Measurements from ENCODE around the gene ERICH6B. TPM values are rescaled to one million over a fixed set of nuclear protein-coding genes. Genes with fewer than 3 reads are reported as not detected.

ERICH6B gene
- total RNA-seq, 1 donor from 2014 or later, result not detected

DNA sequence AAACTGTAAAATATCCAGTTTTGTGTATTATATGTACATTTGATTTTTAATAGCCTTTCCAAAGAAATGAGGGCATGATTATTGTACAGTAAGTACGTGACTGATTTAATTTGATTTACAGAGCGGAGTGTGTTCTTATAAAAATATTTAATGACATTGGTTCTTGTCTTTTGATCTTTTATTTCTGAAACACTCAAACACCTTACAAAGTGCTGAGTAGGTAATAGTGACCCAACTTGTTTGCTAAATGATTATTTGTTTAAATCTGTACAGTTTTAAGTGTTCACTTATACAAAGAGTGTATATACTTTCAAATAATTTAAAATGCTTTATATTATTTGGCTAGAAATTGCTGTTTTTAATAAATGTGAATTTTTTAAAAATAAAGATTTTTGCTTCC lies 79.3 kb downstream of the ERICH6B start:
- no peaks in the 10 kb centered on the region for H3K27me3 ChIP-seq (ENCODE audit: insufficient read depth, low read length)
- TF ChIP-seq CTCF (IDR thresholded peaks at IDR 0.05; ENCODE audit: insufficient read depth, low read depth, low read length) (no peak), EZH2 (IDR thresholded peaks at IDR 0.05; ENCODE audit: insufficient read depth, low read length) (no peak)
- Mint-ChIP-seq H3K4me3 (ENCODE audit: unreplicated experiment) (no peak overlapping the region), H3K9me3 (ENCODE audit: unreplicated experiment) (no peaks in the 10 kb centered on the region), H3K27ac (ENCODE audit: unreplicated experiment) (no peak overlapping the region), H3K4me1 (ENCODE audit: low read depth, unreplicated experiment) (no peaks in the 10 kb centered on the region), H3K27me3 (ENCODE audit: low read depth, unreplicated experiment) (no peaks in the 10 kb centered on the region), H3K36me3 (ENCODE audit: low read depth, unreplicated experiment) (peaks cover 7% of the 10 kb centered on the region)
- H3K9me3 ChIP-seq (ENCODE audit: insufficient read depth, low read depth, low read length), result no peaks in the 10 kb centered on the region
- no peaks in the 10 kb centered on the region for H3K4me1 ChIP-seq (ENCODE audit: insufficient read depth, low read length)
- no peak overlapping the region for H2AFZ ChIP-seq (ENCODE audit: low read depth, low read length)
- DNase-seq (ENCODE audit: low read depth) (no peak), FAIRE-seq (no peak)
- H4K20me1 ChIP-seq (ENCODE audit: insufficient read depth, low read length), result peaks cover 11% of the 10 kb centered on the region
- H3K9ac ChIP-seq (ENCODE audit: low read length), result no peak overlapping the region
- no peak overlapping the region for H3K4me3 ChIP-seq (ENCODE audit: insufficient read depth, low read depth, low read length)
- H3K79me2 ChIP-seq (ENCODE audit: insufficient read depth, low read length), result no peaks in the 10 kb centered on the region
- H3K36me3 ChIP-seq (ENCODE audit: insufficient read depth, low read length), result peaks cover 36% of the 10 kb centered on the region
- no peak overlapping the region for H3K4me2 ChIP-seq (ENCODE audit: low read length)
- no peak overlapping the region for H3K27ac ChIP-seq (ENCODE audit: low read depth, low read length)

DNA sequence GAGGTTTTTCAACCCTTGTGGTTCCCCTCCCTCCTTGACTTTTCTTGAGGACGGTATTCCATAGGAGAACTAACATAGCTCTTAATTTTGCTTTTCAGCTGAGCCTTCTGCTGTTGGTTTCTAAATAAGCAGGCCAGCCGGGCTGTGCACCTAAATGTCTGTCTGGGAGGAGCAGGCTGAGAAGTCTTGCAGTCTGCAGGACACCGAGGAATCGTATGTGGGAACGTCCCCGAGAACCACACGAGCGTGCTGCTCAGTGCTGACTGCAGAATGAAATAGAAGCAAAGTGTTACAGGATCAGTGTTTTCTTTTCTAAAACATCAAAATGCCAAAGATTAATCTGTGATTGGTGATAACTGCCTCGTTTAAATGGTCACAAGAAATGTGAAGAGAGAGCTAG lies 80.9 kb downstream of the ERICH6B start:
- Histone ChIP-seq H3K9ac (ENCODE audit: low read length) (no peak overlapping the region), H3K27me3 (ENCODE audit: insufficient read depth, low read length) (no peaks in the 10 kb centered on the region), H3K79me2 (ENCODE audit: insufficient read depth, low read length) (no peaks in the 10 kb centered on the region), H4K20me1 (ENCODE audit: insufficient read depth, low read length) (peaks cover 11% of the 10 kb centered on the region), H3K4me3 (ENCODE audit: insufficient read depth, low read depth, low read length) (no peak overlapping the region), H3K4me1 (ENCODE audit: insufficient read depth, low read length) (no peaks in the 10 kb centered on the region), H3K9me3 (ENCODE audit: insufficient read depth, low read depth, low read length) (no peaks in the 10 kb centered on the region), H2AFZ (ENCODE audit: low read depth, low read length) (no peak overlapping the region), H3K27ac (ENCODE audit: low read depth, low read length) (no peak overlapping the region), H3K4me2 (ENCODE audit: low read length) (no peak overlapping the region), H3K36me3 (ENCODE audit: insufficient read depth, low read length) (peaks cover 46% of the 10 kb centered on the region)
- Mint-ChIP-seq H3K27me3 (ENCODE audit: low read depth, unreplicated experiment) (no peaks in the 10 kb centered on the region), H3K27ac (ENCODE audit: unreplicated experiment) (no peak overlapping the region), H3K36me3 (ENCODE audit: low read depth, unreplicated experiment) (peaks cover 9% of the 10 kb centered on the region), H3K4me3 (ENCODE audit: unreplicated experiment) (no peak overlapping the region), H3K4me1 (ENCODE audit: low read depth, unreplicated experiment) (no peaks in the 10 kb centered on the region), H3K9me3 (ENCODE audit: unreplicated experiment) (no peaks in the 10 kb centered on the region)
- DNase-seq (ENCODE audit: low read depth) (no peak), FAIRE-seq (no peak)
- TF ChIP-seq CTCF (IDR thresholded peaks at IDR 0.05; ENCODE audit: insufficient read depth, low read depth, low read length), result no peak
- no peak for TF ChIP-seq EZH2 (IDR thresholded peaks at IDR 0.05; ENCODE audit: insufficient read depth, low read length)

DNA sequence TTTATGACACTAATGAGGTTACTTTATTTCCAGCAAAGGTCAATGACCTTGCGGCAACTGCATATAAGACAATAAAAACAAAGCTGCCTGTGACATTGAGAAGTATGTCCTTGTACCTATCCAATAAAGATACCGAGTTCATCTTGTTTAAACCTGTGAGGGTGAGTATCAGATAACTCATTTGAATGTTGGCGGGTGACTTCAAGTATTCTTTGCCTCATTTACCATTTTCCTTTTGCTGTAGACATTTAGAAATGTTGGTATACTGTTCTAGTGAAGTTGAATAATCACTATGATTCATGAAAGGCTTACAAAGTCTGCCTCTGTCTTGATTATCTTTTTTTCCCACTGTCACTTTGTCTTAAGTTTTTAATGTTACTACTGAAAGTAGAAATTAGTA lies 85.8 kb downstream of the ERICH6B start:
- FAIRE-seq, result no peak

More for the DNA sequence above, 85.8 kb downstream of the ERICH6B start:
- TF ChIP-seq CTCF (IDR thresholded peaks at IDR 0.05; ENCODE audit: insufficient read depth, low read depth, low read length) (no peak), EZH2 (IDR thresholded peaks at IDR 0.05; ENCODE audit: insufficient read depth, low read length) (no peak)
- Histone ChIP-seq H3K79me2 (ENCODE audit: insufficient read depth, low read length) (no peaks in the 10 kb centered on the region), H4K20me1 (ENCODE audit: insufficient read depth, low read length) (peaks cover 14% of the 10 kb centered on the region), H3K4me1 (ENCODE audit: insufficient read depth, low read length) (no peaks in the 10 kb centered on the region), H3K27ac (ENCODE audit: low read depth, low read length) (no peak overlapping the region), H3K36me3 (ENCODE audit: insufficient read depth, low read length) (peaks cover 40% of the 10 kb centered on the region), H3K4me2 (ENCODE audit: low read length) (no peak overlapping the region), H3K4me3 (ENCODE audit: insufficient read depth, low read depth, low read length) (no peak overlapping the region), H3K9ac (ENCODE audit: low read length) (no peak overlapping the region), H3K9me3 (ENCODE audit: insufficient read depth, low read depth, low read length) (no peaks in the 10 kb centered on the region), H2AFZ (ENCODE audit: low read depth, low read length) (no peak overlapping the region), H3K27me3 (ENCODE audit: insufficient read depth, low read length) (no peaks in the 10 kb centered on the region)
- Mint-ChIP-seq H3K9me3 (ENCODE audit: unreplicated experiment) (no peaks in the 10 kb centered on the region), H3K27ac (ENCODE audit: unreplicated experiment) (no peak overlapping the region), H3K36me3 (ENCODE audit: low read depth, unreplicated experiment) (peaks cover 13% of the 10 kb centered on the region), H3K4me3 (ENCODE audit: unreplicated experiment) (no peak overlapping the region), H3K4me1 (ENCODE audit: low read depth, unreplicated experiment) (no peaks in the 10 kb centered on the region), H3K27me3 (ENCODE audit: low read depth, unreplicated experiment) (no peaks in the 10 kb centered on the region)
- DNase-seq (ENCODE audit: low read depth), result no peak
